BLaER1 treated with 17β-estradiol and CSF1 and Interleukin-3, amounts not matched to agents 10 nM and 100 nM (cell line): ENCODE data around the gene EPB41L3.

Experiments used
- H3K27ac ChIP-seq, 11 experiments: shearing (Covaris generic); formaldehyde crosslinking; 2 replicates each; pipeline ENCODE4 v1.8.1; 2022
- H3K27me3 ChIP-seq, 11 experiments: shearing (Covaris generic); formaldehyde crosslinking; 2 replicates each; pipeline ENCODE4 v1.8.1; 2022
- H3K36me3 ChIP-seq, 11 experiments: shearing (Covaris generic); formaldehyde crosslinking; 2 replicates each; pipeline ENCODE4 v1.8.1; 2022
- H3K4me1 ChIP-seq, 10 experiments: shearing (Covaris generic); formaldehyde crosslinking; 2 replicates each; pipeline ENCODE4 v1.8.1; 2022
- H3K4me2 ChIP-seq, 11 experiments: shearing (Covaris generic); formaldehyde crosslinking; 2 replicates each; pipeline ENCODE4 v1.8.1; 2022
- H3K4me3 ChIP-seq, 10 experiments: shearing (Covaris generic); formaldehyde crosslinking; 2 replicates each; pipeline ENCODE4 v1.8.1; 2022
- H3K9ac ChIP-seq, 11 experiments: shearing (Covaris generic); formaldehyde crosslinking; 2 replicates each; pipeline ENCODE4 v1.8.1; 2022
- H3K9me3 ChIP-seq, 11 experiments: shearing (Covaris generic); formaldehyde crosslinking; replicated peaks in 1 of 11; 2 replicates each; pipeline ENCODE4 v1.8.1; 2022
- H4K20me1 ChIP-seq, 11 experiments: shearing (Covaris generic); formaldehyde crosslinking; 2 replicates each; pipeline ENCODE4 v1.8.1; 2022
- Cebpa-rat ChIP-seq, 11 experiments: shearing (Covaris generic); IDR thresholded peaks; 2 replicates each; pipeline ENCODE4 v1.8.1; 2022

The EPB41L3 gene

GRCh38 chr18:5467671-5468070, 76.1 kb downstream of the EPB41L3 start:
- H3K27ac ChIP-seq: peak overlapping the region in 5 of 11 experiments; percentile 8 to 90 (median 25); a peak in 4 of 22 replicates
- no peak overlapping the region for H3K4me3 ChIP-seq
- TF ChIP-seq Cebpa-rat (IDR thresholded peaks at IDR 0.05): no peak
- H3K4me2 ChIP-seq: peak overlapping the region in 3 of 11 experiments; percentile 22 to 81 (median 66); a peak in 4 of 22 replicates
- H3K27me3 ChIP-seq: no peaks in the 10 kb centered on the region
- H4K20me1 ChIP-seq: no peaks in the 10 kb centered on the region
- no peak overlapping the region for H3K9ac ChIP-seq
- H3K36me3 ChIP-seq: no peaks in the 10 kb centered on the region
- H3K9me3 ChIP-seq: peaks cover 0 to 5% (median 0%) of the 10 kb centered on the region in 11 experiments; a peak in 1 of 22 replicates
- H3K4me1 ChIP-seq: peaks cover 0 to 67% (median 37%) of the 10 kb centered on the region in 10 experiments; a peak in 15 of 20 replicates

DNA sequence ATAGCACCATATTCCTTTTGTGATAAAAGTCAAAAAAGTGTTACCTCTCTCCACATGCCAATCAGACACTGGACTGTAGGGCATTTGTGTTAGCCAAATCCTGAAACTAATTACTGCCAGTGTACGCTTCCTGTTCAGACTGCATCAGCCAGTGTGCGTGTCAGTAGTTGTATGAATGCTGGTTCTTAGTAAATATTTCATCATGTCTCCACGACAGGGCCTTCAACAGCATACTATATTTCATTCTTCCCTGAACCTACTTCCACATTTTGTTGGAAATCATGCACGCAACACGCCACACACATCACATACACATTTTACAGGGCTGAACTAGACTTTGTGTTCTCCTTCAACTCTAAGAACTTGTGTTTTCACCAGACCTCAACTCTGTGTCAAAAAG, 77.5 kb downstream of the EPB41L3 start:
- H3K4me2 ChIP-seq: peak overlapping the region in 6 of 11 experiments; percentile 23 to 86 (median 76); a peak in 11 of 22 replicates
- H3K27me3 ChIP-seq: no peaks in the 10 kb centered on the region
- H3K36me3 ChIP-seq: no peaks in the 10 kb centered on the region
- H4K20me1 ChIP-seq: no peaks in the 10 kb centered on the region
- peak overlapping the region in 3 of 11 experiments; percentile 37 to 87 (median 84); a peak in 5 of 22 replicates for H3K9ac ChIP-seq
- peak overlapping the region in 7 of 11 experiments; percentile 1 to 90 (median 78); a peak in 10 of 22 replicates for H3K27ac ChIP-seq
- peak overlapping the region in 2 of 10 experiments; percentile 40 to 47; a peak in 4 of 20 replicates for H3K4me3 ChIP-seq
- H3K9me3 ChIP-seq: peaks cover 0 to 5% (median 0%) of the 10 kb centered on the region in 11 experiments; a peak in 1 of 22 replicates
- peaks cover 0 to 81% (median 47%) of the 10 kb centered on the region in 10 experiments; a peak in 15 of 20 replicates for H3K4me1 ChIP-seq
- TF ChIP-seq Cebpa-rat (IDR thresholded peaks at IDR 0.05): 0 out of 22 replicates have a peak, but pooled peaks of 1 of the 11 experiments have one; percentile 20

DNA sequence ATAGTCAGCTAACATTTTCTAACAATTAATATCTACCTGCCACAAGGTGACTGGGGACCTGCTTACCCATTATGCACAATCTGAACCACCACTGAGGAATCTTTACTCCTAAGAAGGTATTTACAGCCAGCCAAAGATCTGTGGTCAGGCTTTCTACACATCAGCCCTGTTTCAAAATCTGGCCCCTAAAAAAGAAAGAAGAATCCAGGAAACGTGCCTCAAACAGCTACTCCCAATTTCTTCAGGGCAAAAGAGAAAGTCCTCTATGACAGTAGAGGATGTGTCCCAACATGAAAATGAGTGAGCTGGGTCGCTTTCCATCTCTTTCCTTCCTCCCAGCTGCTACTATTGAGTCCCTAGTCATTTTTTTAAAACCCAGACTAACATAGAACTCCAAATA, 79.5 kb downstream of the EPB41L3 start:
- peak overlapping the region in 3 of 10 experiments; percentile 11 to 47 (median 40); a peak in 2 of 20 replicates for H3K4me3 ChIP-seq
- H3K4me1 ChIP-seq: peaks cover 0 to 100% (median 49%) of the 10 kb centered on the region in 10 experiments; a peak in 15 of 20 replicates
- TF ChIP-seq Cebpa-rat (IDR thresholded peaks at IDR 0.05): peak in 1 of 11 experiments; percentile 40; a peak in 1 of 22 replicates
- no peaks in the 10 kb centered on the region for H4K20me1 ChIP-seq
- H3K9ac ChIP-seq: peak overlapping the region in 6 of 11 experiments; percentile 24 to 87 (median 44); a peak in 11 of 22 replicates
- H3K27me3 ChIP-seq: no peaks in the 10 kb centered on the region
- H3K4me2 ChIP-seq: peak overlapping the region in 9 of 11 experiments; percentile 21 to 86 (median 73); a peak in 17 of 22 replicates
- peak overlapping the region in 10 of 11 experiments; percentile 13 to 90 (median 72); a peak in 18 of 22 replicates for H3K27ac ChIP-seq
- no peaks in the 10 kb centered on the region; a peak in 1 of 22 replicates for H3K36me3 ChIP-seq
- H3K9me3 ChIP-seq: peaks cover 0 to 5% (median 0%) of the 10 kb centered on the region in 11 experiments; a peak in 1 of 22 replicates

DNA sequence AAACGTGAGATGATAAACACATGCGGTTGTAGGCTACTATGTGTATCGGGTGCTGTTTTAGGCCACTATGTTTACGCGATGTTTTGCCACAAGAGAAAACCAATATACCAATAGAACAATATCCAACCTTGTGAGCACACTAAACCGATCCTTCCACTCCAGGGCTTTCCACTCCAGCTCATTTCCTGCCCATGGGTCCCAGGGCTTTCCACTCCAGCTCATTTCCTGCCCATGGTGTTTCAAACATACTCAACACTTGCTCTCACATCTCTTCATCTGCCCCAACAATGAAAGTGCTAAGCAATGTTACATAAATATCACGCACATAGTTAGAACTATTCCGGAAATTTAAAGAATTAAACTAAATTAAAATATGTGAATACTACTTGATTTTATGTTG, 80.0 kb downstream of the EPB41L3 start:
- no peak for TF ChIP-seq Cebpa-rat (IDR thresholded peaks at IDR 0.05)
- Histone ChIP-seq H3K4me1 (peaks cover 0 to 100% (median 49%) of the 10 kb centered on the region in 10 experiments; a peak in 15 of 20 replicates), H3K4me2 (peak overlapping the region in 9 of 11 experiments; percentile 21 to 86 (median 73); a peak in 17 of 22 replicates), H3K36me3 (no peaks in the 10 kb centered on the region; a peak in 1 of 22 replicates), H3K27me3 (no peaks in the 10 kb centered on the region), H3K4me3 (peak overlapping the region in 3 of 10 experiments; percentile 11 to 47 (median 40); a peak in 3 of 20 replicates), H4K20me1 (no peaks in the 10 kb centered on the region), H3K27ac (peak overlapping the region in 10 of 11 experiments; percentile 39 to 90 (median 72); a peak in 18 of 22 replicates), H3K9me3 (peaks cover 0 to 5% (median 0%) of the 10 kb centered on the region in 11 experiments; a peak in 1 of 22 replicates), H3K9ac (peak overlapping the region in 6 of 11 experiments; percentile 29 to 87 (median 46); a peak in 9 of 22 replicates)

DNA sequence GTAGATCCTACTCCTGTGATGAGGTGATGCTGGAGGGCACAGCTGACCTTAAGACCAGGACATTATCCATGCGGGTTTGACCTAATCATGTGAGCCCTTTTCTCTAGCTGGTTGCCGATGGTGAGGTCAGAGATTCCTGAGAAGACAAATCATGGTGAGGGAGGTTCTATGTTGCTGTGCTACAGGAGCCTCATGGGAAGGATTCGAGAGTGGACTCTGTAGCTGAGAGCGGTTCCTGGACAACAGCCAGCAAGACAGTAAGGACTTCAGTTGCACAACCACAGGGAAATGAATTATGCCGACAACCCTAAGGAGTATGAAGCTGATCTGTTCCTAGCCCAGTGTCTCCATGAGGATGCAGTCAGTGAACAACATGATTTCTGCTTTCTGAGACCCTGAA, 80.4 kb downstream of the EPB41L3 start:
- no peaks in the 10 kb centered on the region; a peak in 1 of 22 replicates for H3K36me3 ChIP-seq
- no peaks in the 10 kb centered on the region for H3K27me3 ChIP-seq
- H3K4me1 ChIP-seq: peaks cover 0 to 100% (median 49%) of the 10 kb centered on the region in 10 experiments; a peak in 15 of 20 replicates
- no peaks in the 10 kb centered on the region for H4K20me1 ChIP-seq
- H3K4me2 ChIP-seq: peak overlapping the region in 8 of 11 experiments; percentile 43 to 86 (median 76); a peak in 15 of 22 replicates
- peak overlapping the region in 2 of 10 experiments; percentile 40 to 47; a peak in 3 of 20 replicates for H3K4me3 ChIP-seq
- H3K9ac ChIP-seq: peak overlapping the region in 6 of 11 experiments; percentile 29 to 87 (median 46); a peak in 7 of 22 replicates
- H3K9me3 ChIP-seq: peaks cover 0 to 5% (median 0%) of the 10 kb centered on the region in 11 experiments; a peak in 1 of 22 replicates
- peak in 2 of 11 experiments; percentile 34 to 57; a peak in 1 of 22 replicates for TF ChIP-seq Cebpa-rat (IDR thresholded peaks at IDR 0.05)
- peak overlapping the region in 10 of 11 experiments; percentile 39 to 90 (median 72); a peak in 18 of 22 replicates for H3K27ac ChIP-seq

DNA sequence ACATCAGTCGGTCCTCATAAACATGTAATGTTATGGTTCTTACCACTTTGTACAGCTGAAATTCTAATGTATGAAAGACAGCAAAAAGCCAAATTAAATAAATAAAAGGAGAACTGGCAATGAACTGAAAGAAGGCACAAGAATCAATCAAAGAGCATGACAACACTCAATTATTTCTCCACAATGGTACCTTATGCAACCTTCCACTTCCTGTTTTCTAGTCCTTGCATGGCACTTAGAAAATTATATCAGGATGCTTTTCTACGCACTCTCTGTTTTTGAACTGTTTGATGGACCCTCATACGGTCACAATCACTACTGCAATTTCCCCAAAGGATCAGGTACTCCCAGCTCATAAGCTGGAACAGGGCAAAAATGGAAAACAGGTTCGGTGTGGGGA, 81.6 kb downstream of the EPB41L3 start:
- peak overlapping the region in 7 of 11 experiments; percentile 19 to 86 (median 78); a peak in 13 of 22 replicates for H3K4me2 ChIP-seq
- no peak overlapping the region; a peak in 1 of 20 replicates for H3K4me3 ChIP-seq
- H4K20me1 ChIP-seq: no peaks in the 10 kb centered on the region
- H3K27me3 ChIP-seq: no peaks in the 10 kb centered on the region
- H3K36me3 ChIP-seq: no peaks in the 10 kb centered on the region; a peak in 1 of 22 replicates
- peaks cover 0 to 5% (median 0%) of the 10 kb centered on the region in 11 experiments; a peak in 1 of 22 replicates for H3K9me3 ChIP-seq
- peaks cover 0 to 100% (median 52%) of the 10 kb centered on the region in 10 experiments; a peak in 15 of 20 replicates for H3K4me1 ChIP-seq
- H3K9ac ChIP-seq: peak overlapping the region in 5 of 11 experiments; percentile 5 to 84 (median 46); a peak in 6 of 22 replicates
- H3K27ac ChIP-seq: peak overlapping the region in 9 of 11 experiments; percentile 39 to 90 (median 78); a peak in 15 of 22 replicates
- TF ChIP-seq Cebpa-rat (IDR thresholded peaks at IDR 0.05): peak in 3 of 11 experiments; percentile 35 to 76 (median 70); a peak in 5 of 22 replicates

GRCh38 chr18:5461041-5461440, 82.8 kb downstream of the EPB41L3 start:
- peaks cover 0 to 100% (median 48%) of the 10 kb centered on the region in 10 experiments; a peak in 15 of 20 replicates for H3K4me1 ChIP-seq
- H3K4me2 ChIP-seq: peak overlapping the region in 5 of 11 experiments; percentile 7 to 86 (median 78); a peak in 8 of 22 replicates
- no peaks in the 10 kb centered on the region; a peak in 1 of 22 replicates for H3K36me3 ChIP-seq
- H3K9ac ChIP-seq: peak overlapping the region in 2 of 11 experiments; percentile 63 to 64; a peak in 2 of 22 replicates
- H3K27me3 ChIP-seq: no peaks in the 10 kb centered on the region
- H4K20me1 ChIP-seq: no peaks in the 10 kb centered on the region
- H3K4me3 ChIP-seq: no peak overlapping the region
- no peak for TF ChIP-seq Cebpa-rat (IDR thresholded peaks at IDR 0.05)
- H3K9me3 ChIP-seq: peaks cover 0 to 5% (median 0%) of the 10 kb centered on the region in 11 experiments; a peak in 1 of 22 replicates
- H3K27ac ChIP-seq: peak overlapping the region in 6 of 11 experiments; percentile 60 to 90 (median 80); a peak in 8 of 22 replicates

DNA sequence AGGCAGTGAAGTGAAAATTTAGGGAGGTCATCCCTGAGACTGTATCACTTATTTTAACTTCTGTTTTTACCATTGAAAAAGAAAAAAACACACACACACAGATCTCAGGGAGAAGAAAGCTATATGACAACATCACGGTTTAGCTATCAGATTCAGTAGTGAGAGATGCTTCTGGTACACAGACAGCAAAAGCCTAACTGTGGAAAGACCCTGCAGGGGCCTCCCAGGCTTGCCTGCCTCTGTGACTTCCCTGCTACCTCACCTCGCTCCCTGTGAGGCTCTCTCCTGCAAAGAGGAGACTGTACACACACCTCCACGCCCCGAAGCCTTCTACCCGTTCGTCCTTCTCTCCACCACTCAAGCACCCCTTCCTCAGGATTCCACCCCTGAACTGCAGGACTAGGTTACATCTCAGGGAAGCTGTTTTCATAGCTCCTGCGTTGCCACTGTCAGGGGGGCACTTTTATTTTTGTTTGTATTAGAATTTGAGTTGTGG, 86.3 kb downstream of the EPB41L3 start:
- Histone ChIP-seq H3K9ac (peak overlapping the region in 3 of 11 experiments; percentile 39 to 77 (median 73); a peak in 7 of 22 replicates), H3K27me3 (no peaks in the 10 kb centered on the region), H3K4me1 (peaks cover 0 to 100% (median 23%) of the 10 kb centered on the region in 10 experiments; a peak in 12 of 20 replicates), H3K9me3 (no peaks in the 10 kb centered on the region; a peak in 1 of 22 replicates), H3K27ac (peak overlapping the region in 5 of 11 experiments; percentile 47 to 88 (median 71); a peak in 9 of 22 replicates), H4K20me1 (no peaks in the 10 kb centered on the region), H3K4me2 (peak overlapping the region in 4 of 11 experiments; percentile 45 to 81 (median 71); a peak in 8 of 22 replicates), H3K4me3 (no peak overlapping the region), H3K36me3 (no peaks in the 10 kb centered on the region; a peak in 2 of 22 replicates)
- TF ChIP-seq Cebpa-rat (IDR thresholded peaks at IDR 0.05): no peak
